GM21526 (cell line): ENCODE measurements around the gene ARRDC1.
"Not testable (repeated sequence)": the region's sequence is repeated elsewhere in the genome, so short reads cannot be mapped to it uniquely, and the experiment has no call there.

Experiments used
- ATAC-seq: cut with Tn5 transposase; IDR thresholded peaks from one replicate; pipeline ENCODE4 v1.9.1; 2021; ENCODE audit warnings: moderate library complexity; ENCODE audit not compliant: unreplicated experiment, low FRiP score

The ARRDC1 gene

GRCh38 chr9:137612741-137613142 is 7.3 kb downstream of the ARRDC1 start:
- ATAC-seq, result no peak

- no peak for ATAC-seq
Observed at GRCh38 chr9:137613259-137613658, 7.8 kb downstream of the ARRDC1 start.

GRCh38 chr9:137613738-137614523 is 8.4 kb downstream of the ARRDC1 start:
- ATAC-seq, result no peak

- ATAC-seq, result no peak
Observed at GRCh38 chr9:137614631-137615386, 9.3 kb downstream of the ARRDC1 start.

GRCh38 chr9:137615387-137615871 is 9.9 kb downstream of the ARRDC1 start:
- ATAC-seq, result no peak

GRCh38 chr9:137618105-137619067 is 12.9 kb downstream of the ARRDC1 start, which contains the start of gene EHMT1:
Gene EHMT1 (plus strand): TSS chr9:137619005. CDS start chr9:137619029, 24 bp downstream.
- peak; percentile 51 for ATAC-seq

- peak; percentile 20 for ATAC-seq
Observed at GRCh38 chr9:137619240-137620047, 14.0 kb downstream of the ARRDC1 start.

- no peak for ATAC-seq
Observed at GRCh38 chr9:137620048-137620405, 14.5 kb downstream of the ARRDC1 start.

GRCh38 chr9:137620581-137620980 is 15.1 kb downstream of the ARRDC1 start:
- ATAC-seq, result no peak

GRCh38 chr9:137621131-137621757 is 15.8 kb downstream of the ARRDC1 start:
- no peak for ATAC-seq

- not testable (repeated sequence) for ATAC-seq
Observed at GRCh38 chr9:137622211-137622610, 16.7 kb downstream of the ARRDC1 start.

- ATAC-seq, result no peak
Observed at GRCh38 chr9:137626464-137626863, 21.0 kb downstream of the ARRDC1 start.

GRCh38 chr9:137627406-137627805 is 21.9 kb downstream of the ARRDC1 start:
- ATAC-seq, result not testable (repeated sequence)

GRCh38 chr9:137630126-137630525 is 24.6 kb downstream of the ARRDC1 start:
- ATAC-seq, result no peak

GRCh38 chr9:137630679-137631078 is 25.2 kb downstream of the ARRDC1 start:
- no peak for ATAC-seq

- no peak for ATAC-seq
Observed at GRCh38 chr9:137631345-137632229, 26.1 kb downstream of the ARRDC1 start.

- ATAC-seq, result no peak
Observed at GRCh38 chr9:137632230-137633161, 27.0 kb downstream of the ARRDC1 start.
